ENCODE results near the gene ADAMTS6.
"Not testable (repeated sequence)": the region's sequence is repeated elsewhere in the genome, so short reads cannot be mapped to it uniquely, and the experiment has no call there.

- not testable (repeated sequence) for TF ChIP-seq POLR2A, CTCF (IDR thresholded peaks at IDR 0.05)
Observed at GRCh38 chr5:65486803-65487202, 5.1 kb upstream of the ADAMTS6 start.

Measured in upper lobe of left lung (tissue), 4 donors.